ENCODE measurements around the gene BAIAP2.

Gene BAIAP2

GRCh38 chr17:81096741-81097133, 61.8 kb downstream of the BAIAP2 start:
- peaks cover 77% of the 10 kb centered on the region for H3K27me3 ChIP-seq
- no peaks in the 10 kb centered on the region for H3K9me3 ChIP-seq
- H3K36me3 ChIP-seq, result no peaks in the 10 kb centered on the region
- H4K20me1 ChIP-seq, result peaks cover 74% of the 10 kb centered on the region
- no peak overlapping the region for H3K27ac ChIP-seq
- H3K4me1 ChIP-seq, result peaks cover 50% of the 10 kb centered on the region
- peak overlapping the region; percentile 84 for H3K4me2 ChIP-seq
- no peak overlapping the region for H3K4me3 ChIP-seq
- H3K9ac ChIP-seq, result no peak overlapping the region
- TF ChIP-seq Cebpa-rat (IDR thresholded peaks at IDR 0.05), result no peak

- Histone ChIP-seq H3K27me3 (peaks cover 74% of the 10 kb centered on the region), H3K9ac (no peak overlapping the region), H3K4me3 (no peak overlapping the region), H3K9me3 (no peaks in the 10 kb centered on the region), H4K20me1 (peaks cover 73% of the 10 kb centered on the region), H3K36me3 (no peaks in the 10 kb centered on the region), H3K27ac (no peak overlapping the region), H3K4me1 (peaks cover 56% of the 10 kb centered on the region), H3K4me2 (peak overlapping the region; percentile 54)
- TF ChIP-seq Cebpa-rat (IDR thresholded peaks at IDR 0.05), result no peak
These were observed 62.4 kb downstream of the BAIAP2 start for GRCh38 chr17:81097134-81097942.

- Histone ChIP-seq H3K27me3 (peaks cover 74% of the 10 kb centered on the region), H3K4me1 (peaks cover 62% of the 10 kb centered on the region), H3K4me3 (no peak overlapping the region), H3K9ac (no peak overlapping the region), H3K36me3 (no peaks in the 10 kb centered on the region), H4K20me1 (peaks cover 73% of the 10 kb centered on the region), H3K27ac (no peak overlapping the region), H3K4me2 (peak overlapping the region; percentile 54), H3K9me3 (no peaks in the 10 kb centered on the region)
- no peak for TF ChIP-seq Cebpa-rat (IDR thresholded peaks at IDR 0.05)
These were observed 63.0 kb downstream of the BAIAP2 start for GRCh38 chr17:81097943-81098308.

GRCh38 chr17:81099888-81100287, 64.9 kb downstream of the BAIAP2 start:
- no peak for TF ChIP-seq Cebpa-rat (IDR thresholded peaks at IDR 0.05)
- no peak overlapping the region for H3K4me3 ChIP-seq
- H3K9me3 ChIP-seq, result no peaks in the 10 kb centered on the region
- H3K4me1 ChIP-seq, result peaks cover 56% of the 10 kb centered on the region
- H3K27me3 ChIP-seq, result peaks cover 74% of the 10 kb centered on the region
- no peak overlapping the region for H3K4me2 ChIP-seq
- H3K27ac ChIP-seq, result no peak overlapping the region
- H4K20me1 ChIP-seq, result peaks cover 71% of the 10 kb centered on the region
- H3K9ac ChIP-seq, result no peak overlapping the region
- no peaks in the 10 kb centered on the region for H3K36me3 ChIP-seq

GRCh38 chr17:81100668-81101067, 65.7 kb downstream of the BAIAP2 start:
- Histone ChIP-seq H4K20me1 (peaks cover 71% of the 10 kb centered on the region), H3K9ac (no peak overlapping the region), H3K27me3 (peaks cover 74% of the 10 kb centered on the region), H3K9me3 (no peaks in the 10 kb centered on the region), H3K4me1 (peaks cover 55% of the 10 kb centered on the region), H3K27ac (no peak overlapping the region), H3K4me2 (no peak overlapping the region), H3K36me3 (no peaks in the 10 kb centered on the region), H3K4me3 (no peak overlapping the region)
- TF ChIP-seq Cebpa-rat (IDR thresholded peaks at IDR 0.05), result no peak

- Histone ChIP-seq H3K27ac (no peak overlapping the region), H3K9me3 (no peaks in the 10 kb centered on the region), H4K20me1 (peaks cover 70% of the 10 kb centered on the region), H3K36me3 (no peaks in the 10 kb centered on the region), H3K4me2 (peak overlapping the region; percentile 70), H3K4me3 (no peak overlapping the region), H3K27me3 (peaks cover 68% of the 10 kb centered on the region), H3K4me1 (peaks cover 54% of the 10 kb centered on the region), H3K9ac (no peak overlapping the region)
- TF ChIP-seq Cebpa-rat (IDR thresholded peaks at IDR 0.05), result no peak
These were observed 66.8 kb downstream of the BAIAP2 start for GRCh38 chr17:81101614-81102306.

- Histone ChIP-seq H3K4me1 (peaks cover 51% of the 10 kb centered on the region), H3K9ac (no peak overlapping the region), H3K27me3 (peaks cover 67% of the 10 kb centered on the region), H3K9me3 (no peaks in the 10 kb centered on the region), H3K36me3 (no peaks in the 10 kb centered on the region), H3K27ac (no peak overlapping the region), H3K4me2 (peak overlapping the region; percentile 70), H4K20me1 (peaks cover 69% of the 10 kb centered on the region), H3K4me3 (no peak overlapping the region)
- TF ChIP-seq Cebpa-rat (IDR thresholded peaks at IDR 0.05), result no peak
These were observed 67.4 kb downstream of the BAIAP2 start for GRCh38 chr17:81102352-81102751.

GRCh38 chr17:81102869-81103268, 67.9 kb downstream of the BAIAP2 start:
- Histone ChIP-seq H3K27ac (no peak overlapping the region), H3K4me3 (no peak overlapping the region), H4K20me1 (peaks cover 69% of the 10 kb centered on the region), H3K4me2 (peak overlapping the region; percentile 31; the same call in 1 of the 2 replicates), H3K27me3 (peaks cover 67% of the 10 kb centered on the region), H3K9me3 (no peaks in the 10 kb centered on the region), H3K4me1 (peaks cover 51% of the 10 kb centered on the region), H3K36me3 (no peaks in the 10 kb centered on the region), H3K9ac (no peak overlapping the region)
- TF ChIP-seq Cebpa-rat (IDR thresholded peaks at IDR 0.05), result no peak

GRCh38 chr17:81103379-81103778, 68.4 kb downstream of the BAIAP2 start:
- no peaks in the 10 kb centered on the region for H3K36me3 ChIP-seq
- no peak for TF ChIP-seq Cebpa-rat (IDR thresholded peaks at IDR 0.05)

GRCh38 chr17:81106716-81107115, 71.8 kb downstream of the BAIAP2 start:
- no peak overlapping the region for H3K9ac ChIP-seq
- no peak overlapping the region; the same call in 1 of the 2 replicates for H3K4me2 ChIP-seq
- H4K20me1 ChIP-seq, result peaks cover 95% of the 10 kb centered on the region
- TF ChIP-seq Cebpa-rat (IDR thresholded peaks at IDR 0.05), result no peak
- H3K9me3 ChIP-seq, result no peaks in the 10 kb centered on the region
- H3K27me3 ChIP-seq, result peaks cover 87% of the 10 kb centered on the region
- no peak overlapping the region for H3K27ac ChIP-seq
- peaks cover 78% of the 10 kb centered on the region for H3K4me1 ChIP-seq
- H3K4me3 ChIP-seq, result no peak overlapping the region
- H3K36me3 ChIP-seq, result no peaks in the 10 kb centered on the region

More at GRCh38 chr17:81103379-81103778, 68.4 kb downstream of the BAIAP2 start:
- Histone ChIP-seq H3K4me1 (peaks cover 53% of the 10 kb centered on the region), H4K20me1 (peaks cover 72% of the 10 kb centered on the region), H3K4me2 (peak overlapping the region; percentile 31; the same call in 1 of the 2 replicates), H3K9ac (no peak overlapping the region), H3K27me3 (peaks cover 67% of the 10 kb centered on the region), H3K9me3 (no peaks in the 10 kb centered on the region), H3K4me3 (no peak overlapping the region), H3K27ac (no peak overlapping the region)
